ENCODE data around the gene ACAN. TPM values are rescaled to one million over a fixed set of nuclear protein-coding genes. Genes with fewer than 3 reads are reported as not detected.

Gene ACAN
- under 1 TPM in 3 of 4 donors, not detected in 1; 0.05 to 0.25 (median 0.19) TPM for total RNA-seq

DNA sequence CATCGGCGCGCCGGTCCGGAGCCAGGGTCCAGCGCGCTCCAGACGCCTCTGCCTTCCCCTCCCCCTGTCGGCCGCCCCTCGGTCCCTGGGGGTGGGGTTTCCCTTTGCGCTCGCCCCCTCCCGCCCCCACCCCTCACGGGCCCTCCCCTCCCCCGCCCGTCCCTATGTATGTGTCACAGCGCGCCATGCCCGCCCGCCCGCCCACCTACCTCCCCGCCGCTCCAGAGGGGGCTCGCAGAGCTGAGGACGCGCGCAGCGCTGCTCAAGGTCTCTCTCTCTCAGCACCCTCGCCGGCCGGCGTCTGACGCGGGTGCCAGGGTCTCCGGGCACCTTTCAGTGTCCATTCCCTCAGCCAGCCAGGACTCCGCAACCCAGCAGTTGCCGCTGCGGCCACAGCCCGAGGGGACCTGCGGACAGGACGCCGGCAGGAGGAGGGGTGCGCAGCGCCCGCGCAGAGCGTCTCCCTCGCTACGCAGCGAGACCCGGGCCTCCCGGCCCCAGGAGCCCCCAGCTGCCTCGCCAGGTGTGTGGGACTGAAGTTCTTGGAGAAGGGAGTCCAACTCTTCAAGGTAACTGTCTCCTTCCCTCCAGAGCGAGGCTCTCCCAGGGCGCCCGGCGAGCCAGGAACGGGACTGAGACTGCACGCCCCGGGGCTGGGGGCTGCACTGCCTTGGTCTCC, at the start of gene ACAN:
TSS of gene ACAN (plus strand) at position 196 of the 679 bp plus-strand sequence. CDS start 32,771 bp downstream, outside the sequence.
- H3K27me3 ChIP-seq = peaks cover 80% of the 10 kb centered on the region
- no peaks in the 10 kb centered on the region for H3K36me3 ChIP-seq
- peaks cover 4% of the 10 kb centered on the region for H3K4me1 ChIP-seq
- no peak for DNase-seq (ENCODE audit: low spot score in 2 of 2)
- peak within 1 kb of the TSS; percentile 24 for H3K4me3 ChIP-seq
- no peaks in the 10 kb centered on the region for H3K9me3 ChIP-seq
- H3K27ac ChIP-seq = no peak within 1 kb of the TSS
- TF ChIP-seq, protein P1, sequence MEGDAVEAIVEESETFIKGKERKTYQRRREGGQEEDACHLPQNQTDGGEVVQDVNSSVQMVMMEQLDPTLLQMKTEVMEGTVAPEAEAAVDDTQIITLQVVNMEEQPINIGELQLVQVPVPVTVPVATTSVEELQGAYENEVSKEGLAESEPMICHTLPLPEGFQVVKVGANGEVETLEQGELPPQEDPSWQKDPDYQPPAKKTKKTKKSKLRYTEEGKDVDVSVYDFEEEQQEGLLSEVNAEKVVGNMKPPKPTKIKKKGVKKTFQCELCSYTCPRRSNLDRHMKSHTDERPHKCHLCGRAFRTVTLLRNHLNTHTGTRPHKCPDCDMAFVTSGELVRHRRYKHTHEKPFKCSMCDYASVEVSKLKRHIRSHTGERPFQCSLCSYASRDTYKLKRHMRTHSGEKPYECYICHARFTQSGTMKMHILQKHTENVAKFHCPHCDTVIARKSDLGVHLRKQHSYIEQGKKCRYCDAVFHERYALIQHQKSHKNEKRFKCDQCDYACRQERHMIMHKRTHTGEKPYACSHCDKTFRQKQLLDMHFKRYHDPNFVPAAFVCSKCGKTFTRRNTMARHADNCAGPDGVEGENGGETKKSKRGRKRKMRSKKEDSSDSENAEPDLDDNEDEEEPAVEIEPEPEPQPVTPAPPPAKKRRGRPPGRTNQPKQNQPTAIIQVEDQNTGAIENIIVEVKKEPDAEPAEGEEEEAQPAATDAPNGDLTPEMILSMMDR (IDR thresholded peaks at IDR 0.05) = no peak
- TF ChIP-seq EP300 (IDR thresholded peaks at IDR 0.05) (no peak), POLR2AphosphoS5 (IDR thresholded peaks at IDR 0.05) (no peak), POLR2A (IDR thresholded peaks at IDR 0.05) (no peak)
- 3% methylated on average over 6 of the region's 61 CpGs for WGBS

DNA sequence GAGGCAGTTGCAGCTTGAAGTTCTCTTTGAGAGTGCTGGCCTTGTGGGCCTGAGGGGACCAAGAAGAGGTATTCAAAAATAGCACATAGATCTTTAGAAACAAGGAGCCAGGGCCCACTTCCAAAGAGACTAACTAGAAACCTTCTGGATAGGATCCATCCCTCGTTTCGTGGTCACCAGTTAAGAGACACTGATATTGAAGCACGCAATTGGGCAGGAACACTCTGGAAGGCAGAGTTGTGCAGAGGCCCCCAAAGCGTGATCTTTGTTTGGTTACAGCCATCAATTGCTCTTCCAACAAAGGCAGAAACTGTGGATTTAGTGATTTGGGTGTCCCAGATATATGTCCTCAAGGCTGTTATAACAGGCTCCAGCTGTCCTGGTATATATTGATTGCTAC, 46.7 kb upstream of the ACAN start:
- Histone ChIP-seq H3K4me3 (no peak overlapping the region), H3K9me3 (no peaks in the 10 kb centered on the region), H3K4me1 (no peaks in the 10 kb centered on the region), H3K36me3 (no peaks in the 10 kb centered on the region), H3K27me3 (no peaks in the 10 kb centered on the region), H3K27ac (no peak overlapping the region)
- TF ChIP-seq EP300 (IDR thresholded peaks at IDR 0.05) (no peak), POLR2AphosphoS5 (IDR thresholded peaks at IDR 0.05) (no peak), POLR2A (IDR thresholded peaks at IDR 0.05) (no peak)
- TF ChIP-seq, protein P1 (IDR thresholded peaks at IDR 0.05) = no peak
- no peak for DNase-seq (ENCODE audit: low spot score in 2 of 2)
- WGBS = 81% methylated on average over 4 of the region's 4 CpGs

DNA sequence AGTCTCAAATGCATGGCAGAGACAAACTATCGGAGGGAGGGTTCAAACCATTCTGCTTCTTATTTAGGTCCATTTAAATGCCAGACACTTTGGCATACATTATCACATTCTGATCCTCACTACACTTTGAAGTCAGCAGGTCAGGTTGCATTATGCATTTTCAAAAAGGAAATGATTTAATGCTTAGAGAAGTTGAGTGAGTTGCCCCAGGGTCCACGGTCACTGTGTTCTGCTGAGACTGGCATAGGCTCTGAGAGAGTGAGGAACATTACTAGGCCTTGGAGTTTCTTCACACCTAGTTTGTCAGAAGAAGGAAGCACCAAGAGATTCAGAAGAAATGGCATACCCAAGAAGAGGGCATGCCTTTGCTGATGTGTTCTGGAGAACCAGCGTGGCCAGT, 46.3 kb upstream of the ACAN start:
- DNase-seq (ENCODE audit: low spot score in 2 of 2) = no peak
- TF ChIP-seq POLR2AphosphoS5 (IDR thresholded peaks at IDR 0.05) (no peak), EP300 (IDR thresholded peaks at IDR 0.05) (no peak), POLR2A (IDR thresholded peaks at IDR 0.05) (no peak)
- TF ChIP-seq, protein P1 (IDR thresholded peaks at IDR 0.05) = no peak
- H3K27me3 ChIP-seq = no peaks in the 10 kb centered on the region
- no peaks in the 10 kb centered on the region for H3K4me1 ChIP-seq
- H3K36me3 ChIP-seq = no peaks in the 10 kb centered on the region
- no peak overlapping the region for H3K27ac ChIP-seq
- WGBS = 81% methylated on average over 3 of the region's 3 CpGs
- no peaks in the 10 kb centered on the region for H3K9me3 ChIP-seq
- no peak overlapping the region for H3K4me3 ChIP-seq

DNA sequence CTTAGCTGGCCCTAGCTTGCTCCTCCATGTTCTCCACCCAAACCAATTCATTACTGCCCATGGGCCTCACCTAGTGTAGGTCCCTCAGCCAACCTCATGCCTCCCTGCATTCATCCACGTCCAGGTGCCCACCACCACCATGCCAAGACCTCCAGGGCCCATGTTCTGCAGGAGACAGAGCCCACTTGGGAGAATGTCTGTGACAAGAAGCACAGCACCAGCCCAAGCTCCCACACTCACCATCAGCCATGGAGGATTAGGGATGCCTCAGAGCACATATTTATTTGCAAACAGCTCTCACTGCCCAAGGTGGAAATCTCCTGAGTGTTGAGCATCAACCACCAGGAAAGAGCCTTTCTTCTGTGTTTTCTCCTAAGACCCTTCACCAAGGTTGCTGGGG, 43.4 kb upstream of the ACAN start:
- Histone ChIP-seq H3K9me3 (no peaks in the 10 kb centered on the region), H3K27ac (no peak overlapping the region), H3K36me3 (no peaks in the 10 kb centered on the region), H3K4me3 (no peak overlapping the region), H3K4me1 (no peaks in the 10 kb centered on the region), H3K27me3 (no peaks in the 10 kb centered on the region)
- no peak for DNase-seq (ENCODE audit: low spot score in 2 of 2)
- 50% methylated on average over 1 of the region's 1 CpG for WGBS
- TF ChIP-seq, protein P1 (IDR thresholded peaks at IDR 0.05) = no peak
- TF ChIP-seq EP300 (IDR thresholded peaks at IDR 0.05) = no peak
- TF ChIP-seq POLR2AphosphoS5 (IDR thresholded peaks at IDR 0.05) = no peak
- TF ChIP-seq POLR2A (IDR thresholded peaks at IDR 0.05) = no peak

DNA sequence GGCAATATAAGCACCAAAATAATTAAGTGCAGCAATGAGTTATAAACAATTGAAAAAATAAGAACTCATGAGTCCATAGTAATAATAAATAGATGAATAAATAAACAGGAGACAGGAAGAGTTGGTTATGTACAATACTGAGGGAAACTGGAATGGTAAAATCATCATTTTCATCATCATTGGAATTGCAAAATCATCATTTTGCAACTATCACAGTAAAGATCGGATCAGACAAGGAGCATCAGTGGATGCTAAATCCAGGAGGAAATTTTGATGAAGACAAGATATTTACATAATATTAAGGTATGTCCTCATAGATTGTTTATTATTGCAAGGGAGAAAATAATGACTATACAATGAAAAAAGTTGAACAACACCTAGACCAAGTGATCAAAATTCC, 38.8 kb upstream of the ACAN start:
- TF ChIP-seq POLR2AphosphoS5 (IDR thresholded peaks at IDR 0.05) (no peak), POLR2A (IDR thresholded peaks at IDR 0.05) (no peak), EP300 (IDR thresholded peaks at IDR 0.05) (no peak)
- TF ChIP-seq, protein P1 (IDR thresholded peaks at IDR 0.05) = no peak
- Histone ChIP-seq H3K27me3 (peaks cover 20% of the 10 kb centered on the region), H3K36me3 (no peaks in the 10 kb centered on the region), H3K4me3 (no peak overlapping the region), H3K4me1 (no peaks in the 10 kb centered on the region), H3K9me3 (no peaks in the 10 kb centered on the region), H3K27ac (no peak overlapping the region)
- no peak for DNase-seq (ENCODE audit: low spot score in 2 of 2)
- 84% methylated on average over 1 of the region's 1 CpG for WGBS

All from suprapubic skin (tissue), 4 donors.